H9 (cell line): ENCODE results near the gene ZNRF3. TPM values are rescaled to one million over a fixed set of nuclear protein-coding genes. Genes with fewer than 3 reads are reported as not detected.

Source experiments
- DNase-seq: peaks from one replicate; pipeline ENCODE4 v3.0.0-alpha.2; 2017
- H2AFZ ChIP-seq: one replicate; pipeline ENCODE4 v1.6.1; 2013; ENCODE audit warnings: mild to moderate bottlenecking, low read length, control low read depth, moderate library complexity
- H2AK5ac ChIP-seq: 2 replicates; pipeline ENCODE4 v1.6.1; 2013; ENCODE audit warnings: low read length, control low read depth, mixed read lengths; ENCODE audit not compliant: insufficient read length
- H2BK120ac ChIP-seq: one replicate; pipeline ENCODE4 v1.6.1; 2013; ENCODE audit warnings: low read depth, mild to moderate bottlenecking, low read length, control low read depth, inconsistent platforms; ENCODE audit not compliant: poor library complexity, severe bottlenecking
- H2BK12ac ChIP-seq: 2 replicates; pipeline ENCODE4 v1.6.1; 2013; ENCODE audit warnings: low read length, control low read depth, mixed read lengths, low read depth; ENCODE audit not compliant: insufficient read length
- H2BK15ac ChIP-seq: 2 replicates; pipeline ENCODE4 v1.6.1; 2013; ENCODE audit warnings: low read depth, low read length, control low read depth
- H2BK20ac ChIP-seq: one replicate; pipeline ENCODE4 v1.6.1; 2013; ENCODE audit warnings: low read depth, mild to moderate bottlenecking, low read length, control low read depth, inconsistent platforms; ENCODE audit not compliant: poor library complexity, severe bottlenecking
- H2BK5ac ChIP-seq: 2 replicates; pipeline ENCODE4 v1.6.1; 2013; ENCODE audit warnings: low read length, control low read depth, mixed read lengths; ENCODE audit not compliant: insufficient read length
- H3K14ac ChIP-seq: 2 replicates; pipeline ENCODE4 v1.6.1; 2013; ENCODE audit warnings: low read length, control low read depth; ENCODE audit not compliant: insufficient read depth
- H3K18ac ChIP-seq: 2 replicates; pipeline ENCODE4 v1.6.1; 2013; ENCODE audit warnings: low read depth, mild to moderate bottlenecking, mixed read lengths, low read length, control low read depth; ENCODE audit not compliant: insufficient read length
- H3K23ac ChIP-seq: 2 replicates; pipeline ENCODE4 v1.6.1; 2013; ENCODE audit warnings: low read length, control low read depth, mixed read lengths, low read depth; ENCODE audit not compliant: insufficient read length
- H3K23me2 ChIP-seq: 2 replicates; pipeline ENCODE4 v1.6.1; 2013; ENCODE audit warnings: low read depth, mild to moderate bottlenecking, mixed read lengths, low read length, control low read depth; ENCODE audit not compliant: insufficient read length, poor library complexity, severe bottlenecking
- H3K27ac ChIP-seq: 2 replicates; pipeline ENCODE4 v1.5.1; 2013; ENCODE audit warnings: low read length, control low read depth, mixed read lengths, low read depth; ENCODE audit not compliant: insufficient read length
- H3K27me3 ChIP-seq: 2 replicates; pipeline ENCODE4 v1.6.1; 2013; ENCODE audit warnings: low read length, control low read depth, inconsistent platforms; ENCODE audit not compliant: insufficient read depth
- H3K4ac ChIP-seq: 2 replicates; pipeline ENCODE4 v1.6.1; 2013; ENCODE audit warnings: low read depth, mild to moderate bottlenecking, control low read depth, inconsistent platforms, low read length, moderate library complexity
- H3K4me1 ChIP-seq: 2 replicates; pipeline ENCODE4 v1.6.1; 2013; ENCODE audit warnings: low read length, control low read depth, inconsistent platforms; ENCODE audit not compliant: insufficient read depth
- H3K4me2 ChIP-seq: 2 replicates; pipeline ENCODE4 v1.6.1; 2013; ENCODE audit warnings: low read length, control low read depth, mixed read lengths; ENCODE audit not compliant: insufficient read length, insufficient read depth
- H3K56ac ChIP-seq: 2 replicates; pipeline ENCODE4 v1.6.1; 2013; ENCODE audit warnings: low read depth, mild to moderate bottlenecking, mixed read lengths, low read length, control low read depth; ENCODE audit not compliant: insufficient read length
- H3K79me1 ChIP-seq: 2 replicates; pipeline ENCODE4 v1.6.1; 2013; ENCODE audit warnings: low read depth, mild to moderate bottlenecking, moderate library complexity, low read length, control low read depth, inconsistent platforms; ENCODE audit not compliant: insufficient read depth, poor library complexity, severe bottlenecking
- H3K79me2 ChIP-seq: 2 replicates; pipeline ENCODE4 v1.6.1; 2013; ENCODE audit warnings: low read length, control low read depth, inconsistent platforms; ENCODE audit not compliant: insufficient read depth
- H3K9ac ChIP-seq: 2 replicates; pipeline ENCODE4 v1.6.1; 2013; ENCODE audit warnings: low read length, control low read depth, mixed read lengths; ENCODE audit not compliant: insufficient read length; ENCODE audit errors: extremely low read depth
- H3K9me3 ChIP-seq: one replicate; pipeline ENCODE4 v1.6.1; 2013; ENCODE audit warnings: low read depth, low read length, inconsistent platforms; ENCODE audit not compliant: control insufficient read depth
- H3T11ph ChIP-seq: one replicate; pipeline ENCODE4 v1.6.1; 2013; ENCODE audit warnings: mild to moderate bottlenecking, low read length, control low read depth, inconsistent platforms
- H4K20me1 ChIP-seq: one replicate; pipeline ENCODE4 v1.6.1; 2013; ENCODE audit not compliant: control insufficient read depth, insufficient read length, insufficient read depth
- H4K5ac ChIP-seq: 2 replicates; pipeline ENCODE4 v1.6.1; 2013; ENCODE audit warnings: low read depth, mild to moderate bottlenecking, mixed read lengths, low read length, control low read depth; ENCODE audit not compliant: insufficient read length
- H4K8ac ChIP-seq: replicated peaks from 2 replicates; pipeline ENCODE4 v1.6.1; 2013; ENCODE audit warnings: low read length, control low read depth, mixed read lengths, low read depth; ENCODE audit not compliant: insufficient read length
- H4K91ac ChIP-seq: 2 replicates; pipeline ENCODE4 v1.6.1; 2013; ENCODE audit warnings: low read depth, mild to moderate bottlenecking, moderate library complexity, mixed read lengths, low read length, control low read depth; ENCODE audit not compliant: insufficient read length
- H3K27ac Mint-ChIP-seq, 3 experiments: 2 replicates in 2 of 3; 3 replicates in 1 of 3; pipeline ENCODE4 v1.8.0; 2020 to 2021; ENCODE audit warnings: mixed read lengths in 3 of 3, mild to moderate bottlenecking in 1 of 3, moderate library complexity in 1 of 3
- H3K27me3 Mint-ChIP-seq: 2 replicates; pipeline ENCODE4 v1.8.0; 2021; ENCODE audit warnings: low read depth, mild to moderate bottlenecking, moderate library complexity, mixed read lengths
- H3K36me3 Mint-ChIP-seq, 3 experiments: 2 replicates in 2 of 3; 3 replicates in 1 of 3; pipeline ENCODE4 v1.8.0; 2020 to 2021; ENCODE audit warnings: low read depth in 3 of 3, mixed read lengths in 3 of 3; ENCODE audit not compliant: insufficient read depth in 1 of 3
- H3K4me1 Mint-ChIP-seq, 2 experiments: 2 replicates each; pipeline ENCODE4 v1.8.0; 2020; ENCODE audit warnings: mixed read lengths in 2 of 2
- H3K4me3 Mint-ChIP-seq, 2 experiments: 2 replicates in 1 of 2; 3 replicates in 1 of 2; pipeline ENCODE4 v1.8.0; 2020 to 2021; ENCODE audit warnings: mild to moderate bottlenecking in 2 of 2, mixed read lengths in 2 of 2, moderate library complexity in 1 of 2
- H3K9me3 Mint-ChIP-seq, 2 experiments: 2 replicates in 1 of 2; 3 replicates in 1 of 2; pipeline ENCODE4 v1.8.0; 2020; ENCODE audit warnings: mild to moderate bottlenecking in 2 of 2, mixed read lengths in 2 of 2, moderate library complexity in 1 of 2
- WGBS: extraction: QIAGEN DNeasy Blood & Tissue Kit; methylation state at CpG from one replicate; pipeline ENCODE4 v1.1.7; 2013; ENCODE audit warnings: missing lambda C conversion rate, low lambda C conversion rate, mixed read lengths; ENCODE audit not compliant: insufficient read length; ENCODE audit errors: extremely low coverage; 5-methylcytosine and 5-hydroxymethylcytosine counted together
- total RNA-seq: library from RNA; stranded (reverse); gene quantifications from 2 replicates; pipeline ENCODE4 v1.2.1, GENCODE V29; 2021
- TF ChIP-seq, protein P1 (sequence below): fragments of 200-600 bp; sonication (generic); conservative IDR thresholded peaks from 3 replicates; pipeline ENCODE4 v1.8.0; 2021; ENCODE audit warnings: antibody characterized with exemption, mild to moderate bottlenecking

ZNRF3 gene
- total RNA-seq, 1 experiment from 2014 or later, result 20.6 TPM

DNA sequence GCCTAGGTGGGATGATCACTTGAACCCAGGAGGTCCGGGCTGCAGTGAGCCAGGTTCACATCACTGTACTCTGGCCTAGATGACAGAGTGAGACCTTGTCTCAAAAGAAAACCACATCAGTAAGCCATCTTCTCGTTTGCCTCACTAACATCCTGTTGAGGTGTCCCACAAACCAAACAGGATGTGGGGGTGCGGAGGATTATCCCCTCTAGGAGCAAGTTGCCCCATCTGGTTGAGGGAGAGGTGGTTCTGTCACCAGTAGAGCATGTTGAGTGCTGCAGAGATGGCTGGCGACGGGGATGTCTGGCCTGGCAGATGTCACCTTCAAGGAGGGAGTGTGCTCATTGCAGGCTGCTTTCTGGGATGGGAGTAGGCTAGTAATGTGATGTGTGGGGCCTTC lies 72.4 kb downstream of the ZNRF3 start:
- Histone ChIP-seq H4K5ac (no peak overlapping the region), H3K23me2 (no peaks in the 10 kb centered on the region), H3T11ph (no peak overlapping the region), H2BK15ac (no peak overlapping the region), H4K20me1 (peaks cover 3% of the 10 kb centered on the region), H3K18ac (no peak overlapping the region), H3K27ac (no peak overlapping the region), H3K23ac (no peak overlapping the region), H3K9me3 (no peaks in the 10 kb centered on the region), H3K79me2 (peaks cover 13% of the 10 kb centered on the region; the same call in 1 of the 2 replicates), H2BK20ac (no peak overlapping the region), H3K4me1 (peaks cover 4% of the 10 kb centered on the region; the same call in 1 of the 2 replicates), H2BK120ac (no peak overlapping the region), H3K4me2 (no peak overlapping the region), H2BK5ac (no peak overlapping the region), H4K8ac (no peak overlapping the region), H3K9ac (no peak overlapping the region), H3K14ac (0 out of 2 replicates have a peak overlapping the region, but pooled peaks have one; percentile 29), H3K56ac (no peak overlapping the region), H2AK5ac (no peak overlapping the region), H3K79me1 (peaks cover 12% of the 10 kb centered on the region), H2AFZ (no peak overlapping the region), H3K4ac (no peak overlapping the region), H3K27me3 (no peaks in the 10 kb centered on the region), H4K91ac (no peak overlapping the region), H2BK12ac (no peak overlapping the region)
- no CpG with 5 or more reads among the region's 5 CpGs for whole genome bisulfite sequencing
- TF ChIP-seq, protein P1, sequence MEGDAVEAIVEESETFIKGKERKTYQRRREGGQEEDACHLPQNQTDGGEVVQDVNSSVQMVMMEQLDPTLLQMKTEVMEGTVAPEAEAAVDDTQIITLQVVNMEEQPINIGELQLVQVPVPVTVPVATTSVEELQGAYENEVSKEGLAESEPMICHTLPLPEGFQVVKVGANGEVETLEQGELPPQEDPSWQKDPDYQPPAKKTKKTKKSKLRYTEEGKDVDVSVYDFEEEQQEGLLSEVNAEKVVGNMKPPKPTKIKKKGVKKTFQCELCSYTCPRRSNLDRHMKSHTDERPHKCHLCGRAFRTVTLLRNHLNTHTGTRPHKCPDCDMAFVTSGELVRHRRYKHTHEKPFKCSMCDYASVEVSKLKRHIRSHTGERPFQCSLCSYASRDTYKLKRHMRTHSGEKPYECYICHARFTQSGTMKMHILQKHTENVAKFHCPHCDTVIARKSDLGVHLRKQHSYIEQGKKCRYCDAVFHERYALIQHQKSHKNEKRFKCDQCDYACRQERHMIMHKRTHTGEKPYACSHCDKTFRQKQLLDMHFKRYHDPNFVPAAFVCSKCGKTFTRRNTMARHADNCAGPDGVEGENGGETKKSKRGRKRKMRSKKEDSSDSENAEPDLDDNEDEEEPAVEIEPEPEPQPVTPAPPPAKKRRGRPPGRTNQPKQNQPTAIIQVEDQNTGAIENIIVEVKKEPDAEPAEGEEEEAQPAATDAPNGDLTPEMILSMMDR, result no peak
- Mint-ChIP-seq H3K4me3 (no peak overlapping the region), H3K4me1 (peaks cover 30 to 39% of the 10 kb centered on the region in 2 experiments), H3K27ac (peak overlapping the region in 2 of 3 experiments; percentile 48 to 92; a peak in 3 of 7 replicates), H3K36me3 (peaks cover 10 to 21% (median 12%) of the 10 kb centered on the region in 3 experiments), H3K27me3 (no peaks in the 10 kb centered on the region), H3K9me3 (no peaks in the 10 kb centered on the region)
- no peak for DNase-seq
